SU-DHL-6 (cell line): ENCODE measurements around the gene TAF15.
A peak's percentile ranks its signal among the peaks of the same experiment; 100 is the strongest.

Source experiments
- CTCF ChIP-seq: fragments of 200-600 bp; sonication (generic); IDR thresholded peaks from one replicate; pipeline ENCODE4 v1.5.1; 2017; ENCODE audit warnings: antibody characterized with exemption, mild to moderate bottlenecking, low read length, moderate library complexity; ENCODE audit not compliant: insufficient read depth, poor library complexity, severe bottlenecking
- EZH2phosphoT487 ChIP-seq: fragments of 200-600 bp; sonication (generic), shearing (Covaris generic); conservative IDR thresholded peaks from 2 replicates; pipeline ENCODE4 v1.6.1; 2018; ENCODE audit warnings: mild to moderate bottlenecking, antibody characterized with exemption, low read length, moderate library complexity, mixed read lengths

- peak; percentile 87 for TF ChIP-seq CTCF
- TF ChIP-seq EZH2phosphoT487 = no peak
These were observed 40.4 kb downstream of the TAF15 start for GRCh38 chr17:35849469-35850348.
